HG03571 (cell line): ENCODE results near the gene CREBL2.
A peak's percentile ranks its signal among the peaks of the same experiment; 100 is the strongest.
"Not testable (repeated sequence)": the region's sequence is repeated elsewhere in the genome, so short reads cannot be mapped to it uniquely, and the experiment has no call there.

Experiments used
- ATAC-seq: cut with Tn5 transposase; IDR thresholded peaks from one replicate; pipeline ENCODE4 v1.9.1; 2021; ENCODE audit not compliant: unreplicated experiment

Gene CREBL2, protein sequence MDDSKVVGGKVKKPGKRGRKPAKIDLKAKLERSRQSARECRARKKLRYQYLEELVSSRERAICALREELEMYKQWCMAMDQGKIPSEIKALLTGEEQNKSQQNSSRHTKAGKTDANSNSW

DNA sequence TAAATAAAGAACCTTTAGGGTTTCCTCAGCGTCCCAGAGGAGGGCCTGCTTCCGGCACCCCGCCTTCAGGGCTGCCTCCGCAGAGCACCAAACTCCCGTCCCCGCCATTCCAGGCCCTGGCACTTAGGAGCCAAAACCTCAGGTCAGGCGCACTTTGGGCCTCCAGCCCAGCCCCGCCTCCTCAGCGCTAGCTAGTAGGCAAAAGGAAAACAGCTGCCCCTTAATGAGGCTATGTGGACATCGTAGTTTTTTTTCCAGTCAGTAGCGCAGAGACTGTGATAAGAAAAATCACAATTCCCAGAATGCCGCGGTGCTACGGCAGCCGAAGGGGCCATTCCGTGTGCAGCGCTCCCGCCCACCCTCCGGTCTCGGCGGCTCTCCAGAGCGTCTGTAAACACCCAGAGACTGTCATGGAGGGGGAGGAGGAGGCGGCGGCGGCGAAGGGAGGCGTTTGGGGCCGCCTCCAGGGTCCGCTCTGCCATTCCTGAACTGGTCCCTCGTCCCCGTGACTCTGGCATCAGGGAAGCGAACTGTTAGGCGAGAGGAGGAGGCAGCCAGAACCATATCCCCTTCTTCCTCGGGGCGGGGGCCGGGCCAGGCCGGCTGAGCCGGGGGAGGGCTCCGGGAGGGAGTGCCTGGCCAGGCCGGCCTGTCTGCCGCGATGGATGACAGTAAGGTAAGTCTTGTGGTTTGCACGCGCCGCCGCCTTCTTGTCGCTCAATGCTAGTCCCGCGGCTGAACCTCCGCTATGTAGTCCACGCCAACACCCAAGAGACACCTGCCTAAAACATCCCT is at the start of gene CREBL2:
TSS of gene CREBL2 (plus strand) at position 365 of the 795 bp plus-strand sequence. CDS start at position 662, 297 bp downstream.
- ATAC-seq, result peak; percentile 81

DNA sequence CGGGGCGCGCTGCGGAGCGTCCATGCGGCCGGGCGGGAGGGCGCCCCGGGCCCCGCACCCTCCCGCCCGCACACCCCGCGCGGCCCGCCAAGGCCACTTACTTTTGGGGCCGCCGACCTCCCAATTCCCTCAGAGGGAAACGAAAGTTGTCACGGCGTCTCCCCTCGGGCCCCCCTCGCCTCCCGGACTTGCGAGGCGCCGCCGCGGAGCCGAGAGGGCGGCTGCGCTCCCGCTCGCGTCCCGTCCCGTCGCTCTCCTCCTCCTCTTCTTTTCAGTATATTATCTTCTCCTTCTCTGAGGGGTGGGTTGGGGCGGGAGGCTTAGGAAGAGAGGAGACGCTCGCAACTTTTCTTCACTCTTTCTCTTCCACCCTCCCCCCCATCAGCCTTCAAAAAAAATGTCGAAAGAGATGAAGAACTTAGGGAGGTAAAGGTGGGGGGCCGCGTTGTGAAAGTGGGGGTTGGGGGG is 49.6 kb upstream of the CREBL2 start:
- no peak for ATAC-seq

DNA sequence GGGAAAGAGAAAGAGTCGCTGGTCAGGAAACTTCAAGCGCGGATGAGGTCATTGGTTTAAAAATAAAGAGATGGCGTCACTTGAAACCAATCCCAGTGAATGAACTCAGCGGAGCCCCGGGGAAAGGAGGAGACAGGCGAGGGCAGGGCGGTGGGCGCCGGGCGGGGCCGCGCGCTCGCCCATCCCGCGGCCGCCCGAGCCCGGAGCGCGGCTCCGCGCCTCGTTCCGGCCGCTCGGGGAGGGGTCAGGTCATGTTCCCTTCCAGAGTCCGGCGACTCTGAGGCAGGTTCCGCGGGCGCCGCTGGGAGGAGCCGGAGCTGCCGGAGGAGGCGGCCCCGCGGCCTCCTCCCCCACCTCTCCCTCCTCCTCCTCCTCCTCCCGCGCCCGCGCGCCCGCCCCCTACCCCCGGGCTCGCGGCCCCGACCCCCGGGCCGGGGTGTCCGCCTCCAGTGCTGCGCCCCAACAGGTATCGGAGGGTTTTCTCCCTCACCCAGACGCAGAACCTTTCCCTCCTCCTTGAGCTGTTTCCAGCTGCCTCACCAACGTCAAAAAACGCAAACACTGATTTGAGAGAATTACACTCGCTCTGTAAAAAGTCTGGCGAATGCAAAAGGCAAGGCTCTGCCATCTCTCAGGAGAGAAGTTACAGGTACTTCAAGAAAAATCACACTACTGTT is 49.0 kb upstream of the CREBL2 start, which contains the start of gene DUSP16:
TSS of gene DUSP16 (minus strand) at position 279 of the 677 bp plus-strand sequence. CDS start 41,765 bp downstream, outside the sequence.
- ATAC-seq, result peak; percentile 68

DNA sequence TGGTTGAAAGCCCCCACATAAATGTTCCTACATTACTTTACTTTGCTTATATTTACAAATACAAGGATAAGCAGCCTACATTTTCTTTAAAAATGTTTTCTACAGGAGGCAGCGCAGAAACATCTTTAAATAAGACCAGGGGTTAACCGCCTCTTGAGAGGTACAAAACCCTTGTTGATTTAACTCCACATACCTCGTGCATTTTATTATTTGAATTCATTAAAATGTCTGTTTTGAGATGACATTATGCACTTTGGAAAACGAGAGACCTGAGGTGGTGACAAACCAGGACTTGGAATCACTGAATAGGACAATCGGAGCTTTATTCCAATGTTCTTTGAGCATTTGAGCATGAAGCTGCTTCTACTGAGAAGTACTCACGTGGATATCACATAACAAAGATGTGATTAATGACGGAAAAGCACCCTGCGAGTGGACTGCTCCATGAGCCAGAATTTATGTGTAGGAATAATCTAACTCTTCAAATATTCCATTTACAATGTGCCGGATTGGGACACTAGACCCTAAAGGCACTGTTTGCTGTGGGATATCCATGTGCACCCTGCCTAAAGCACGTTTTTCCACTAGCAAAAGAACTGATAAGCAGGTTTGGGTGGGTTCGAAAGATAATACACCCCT is 48.3 kb upstream of the CREBL2 start:
- ATAC-seq, result no peak

DNA sequence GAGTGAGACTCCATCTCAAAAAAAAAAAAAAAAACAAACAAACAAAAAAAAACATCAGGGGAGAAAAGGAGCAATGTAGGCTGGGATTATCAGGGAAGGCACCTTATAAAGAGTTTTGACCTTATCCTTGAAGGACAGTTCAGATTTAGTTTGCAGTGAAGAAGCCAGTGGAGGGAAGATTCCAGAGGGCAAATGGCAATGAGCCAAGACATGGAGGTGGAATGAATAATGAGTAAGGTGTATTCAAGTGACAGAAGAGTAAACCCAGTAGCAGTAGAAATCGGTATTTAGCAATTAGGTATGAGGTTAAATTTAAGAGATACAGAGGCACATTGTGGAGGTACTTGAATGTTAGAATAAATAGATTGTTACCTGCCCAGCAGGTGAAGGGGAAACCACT is 46.8 kb upstream of the CREBL2 start:
- ATAC-seq, result no peak

DNA sequence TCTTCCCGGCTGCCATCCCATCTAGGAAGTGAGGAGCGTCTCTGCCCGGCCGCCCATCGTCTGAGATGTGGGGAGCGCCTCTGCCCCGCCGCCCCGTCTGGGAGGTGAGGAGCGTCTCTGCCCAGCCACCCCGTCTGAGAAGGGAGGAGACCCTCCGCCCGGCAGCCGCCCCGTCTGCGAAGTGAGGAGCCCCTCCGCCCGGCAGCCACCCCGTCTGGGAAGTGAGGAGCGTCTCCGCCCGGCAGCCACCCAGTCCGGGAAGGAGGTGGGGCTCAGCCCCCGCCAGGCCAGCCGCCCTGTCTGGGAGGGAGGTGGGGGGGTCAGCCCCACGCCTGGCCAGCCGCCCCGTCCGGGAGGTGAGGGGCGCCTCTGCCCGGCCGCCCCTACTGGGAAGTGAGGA is 45.7 kb upstream of the CREBL2 start:
- ATAC-seq, result not testable (repeated sequence)

DNA sequence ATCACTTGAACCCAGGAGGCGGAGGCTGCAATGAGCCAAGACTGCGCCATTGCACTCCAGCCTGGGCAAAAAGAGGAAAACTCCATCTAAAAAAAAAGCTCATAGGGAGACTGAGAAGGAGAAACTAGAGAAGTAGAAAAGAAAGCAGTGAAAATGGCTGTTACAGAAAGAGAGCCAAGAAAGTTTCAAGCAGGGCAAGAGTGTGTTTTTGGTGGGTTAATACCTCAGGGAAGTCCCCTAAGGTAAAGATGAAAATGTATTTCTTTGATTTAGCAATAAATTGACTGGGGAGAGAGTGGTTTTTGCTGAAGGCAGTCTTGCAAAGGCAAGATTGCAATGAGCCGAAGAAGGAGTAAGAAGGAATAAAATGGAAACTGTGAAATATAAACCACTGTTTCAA is 39.0 kb upstream of the CREBL2 start:
- no peak for ATAC-seq

DNA sequence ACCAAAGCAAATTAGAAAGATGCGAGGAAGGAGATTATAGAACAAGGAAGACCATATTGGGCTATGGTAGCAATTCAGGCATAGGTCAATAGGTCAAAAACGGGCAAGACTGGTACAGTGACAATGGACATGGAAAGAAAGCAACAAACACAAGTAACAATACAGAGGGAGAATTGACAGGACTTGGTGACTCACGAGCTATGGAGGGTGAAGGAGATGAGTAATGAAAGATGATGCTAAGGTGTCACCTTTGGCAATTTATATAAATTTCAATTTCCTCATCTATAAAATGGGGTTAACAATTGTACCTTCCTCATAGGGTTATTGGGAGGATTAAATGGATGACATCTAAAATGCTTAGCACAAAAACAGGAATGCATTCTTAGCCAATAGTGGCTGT is 33.9 kb upstream of the CREBL2 start:
- no peak for ATAC-seq

DNA sequence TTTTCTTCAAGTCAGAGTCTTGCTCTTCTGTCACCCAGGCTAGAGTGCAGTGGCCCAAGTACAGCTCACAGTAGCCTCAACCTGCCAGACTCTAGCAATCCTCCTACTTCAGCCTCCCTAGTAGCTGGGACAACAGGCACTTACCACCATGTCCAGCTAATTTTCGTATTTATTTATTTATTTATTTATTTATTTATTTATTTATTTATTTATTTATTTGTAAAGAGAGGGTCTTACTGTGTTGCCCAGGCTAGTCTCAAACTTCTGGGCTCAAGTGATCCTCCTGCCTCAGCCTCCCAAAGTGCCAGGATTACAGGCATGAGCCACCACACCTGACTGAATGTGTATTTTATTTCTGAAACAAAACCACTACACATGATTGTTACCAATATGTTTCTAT is 31.0 kb upstream of the CREBL2 start:
- ATAC-seq, result not testable (repeated sequence)

DNA sequence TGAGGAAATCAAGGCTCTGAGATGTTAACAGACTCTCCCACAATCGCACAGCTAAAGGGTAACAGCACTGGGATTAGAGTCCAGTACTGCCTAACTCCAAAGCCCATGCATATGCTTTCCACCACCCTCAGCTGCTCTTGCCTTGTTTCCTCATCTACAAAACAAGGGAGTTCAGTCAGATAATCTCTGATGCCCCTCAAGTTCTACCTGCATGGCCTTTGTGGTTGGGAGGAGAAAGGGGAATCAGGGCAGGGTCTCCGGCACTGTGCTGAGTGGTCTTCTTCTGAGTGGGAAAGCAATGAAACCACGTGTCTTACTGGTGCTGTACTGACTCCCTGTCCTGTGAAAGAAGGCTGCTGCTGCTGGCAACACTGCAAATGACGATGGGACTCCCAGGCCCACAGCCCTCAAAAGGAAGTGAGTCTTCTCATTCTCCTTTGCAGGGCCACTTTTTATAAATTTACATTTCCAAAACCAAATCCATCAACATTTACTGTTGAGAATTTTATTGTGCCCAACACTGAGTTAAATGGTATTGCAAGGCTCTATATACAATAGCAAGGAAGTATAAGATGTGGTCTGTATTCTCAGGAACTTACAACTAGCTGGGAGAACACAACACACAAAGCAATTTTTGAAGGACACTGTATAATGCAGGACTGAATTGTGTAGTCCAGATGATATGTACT is 29.3 kb upstream of the CREBL2 start:
- ATAC-seq, result peak; percentile 37

DNA sequence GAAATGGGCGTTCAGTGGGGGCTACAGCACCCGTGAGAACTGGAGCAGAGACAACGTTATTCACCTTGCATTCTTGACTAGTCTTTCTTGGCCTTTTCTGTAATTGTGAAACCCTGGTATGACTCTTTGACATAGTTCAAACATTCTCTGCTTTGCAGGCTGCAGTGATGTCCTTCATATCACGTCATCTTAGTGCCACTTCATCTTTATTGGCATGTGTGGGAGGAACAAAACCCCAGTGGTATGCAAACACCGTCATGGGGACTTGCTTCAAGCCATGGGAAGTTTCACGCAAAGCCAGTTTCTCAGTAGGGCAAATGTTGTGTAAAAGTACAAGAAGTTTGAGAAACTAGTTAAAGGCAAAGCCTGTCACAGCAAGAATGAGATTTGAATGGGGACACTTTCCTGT is 28.8 kb upstream of the CREBL2 start:
- ATAC-seq, result peak; percentile 96

DNA sequence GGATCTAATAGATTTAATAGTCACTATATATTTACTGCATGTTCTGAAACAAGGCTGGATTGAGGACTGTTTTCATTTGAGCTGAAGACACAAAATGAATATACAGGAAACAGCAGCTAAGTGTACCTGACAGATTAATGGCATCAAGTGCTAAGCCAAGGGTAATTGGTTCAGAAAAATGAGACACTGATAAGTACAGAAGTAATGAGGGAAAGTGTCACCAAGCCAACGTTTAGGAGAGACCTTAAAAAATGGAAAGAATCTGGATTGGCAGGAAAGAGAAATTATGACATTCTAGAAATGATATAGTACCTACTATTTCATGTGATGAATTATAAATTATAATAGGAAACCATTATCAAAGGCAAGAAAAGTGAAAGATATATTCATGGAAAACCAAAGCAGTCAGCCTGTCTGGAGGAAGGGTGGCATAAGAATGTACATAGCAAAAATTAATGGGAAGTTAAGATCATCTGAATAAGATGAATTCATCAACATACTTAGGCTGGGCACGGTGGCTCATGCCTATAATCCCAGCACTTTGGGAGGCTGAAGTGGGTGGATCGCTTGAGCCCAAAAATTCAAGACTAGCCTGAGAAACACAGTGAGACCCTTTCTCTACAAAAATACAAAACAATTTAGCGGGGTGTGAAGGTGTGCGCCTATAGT is 28.0 kb upstream of the CREBL2 start:
- no peak for ATAC-seq

DNA sequence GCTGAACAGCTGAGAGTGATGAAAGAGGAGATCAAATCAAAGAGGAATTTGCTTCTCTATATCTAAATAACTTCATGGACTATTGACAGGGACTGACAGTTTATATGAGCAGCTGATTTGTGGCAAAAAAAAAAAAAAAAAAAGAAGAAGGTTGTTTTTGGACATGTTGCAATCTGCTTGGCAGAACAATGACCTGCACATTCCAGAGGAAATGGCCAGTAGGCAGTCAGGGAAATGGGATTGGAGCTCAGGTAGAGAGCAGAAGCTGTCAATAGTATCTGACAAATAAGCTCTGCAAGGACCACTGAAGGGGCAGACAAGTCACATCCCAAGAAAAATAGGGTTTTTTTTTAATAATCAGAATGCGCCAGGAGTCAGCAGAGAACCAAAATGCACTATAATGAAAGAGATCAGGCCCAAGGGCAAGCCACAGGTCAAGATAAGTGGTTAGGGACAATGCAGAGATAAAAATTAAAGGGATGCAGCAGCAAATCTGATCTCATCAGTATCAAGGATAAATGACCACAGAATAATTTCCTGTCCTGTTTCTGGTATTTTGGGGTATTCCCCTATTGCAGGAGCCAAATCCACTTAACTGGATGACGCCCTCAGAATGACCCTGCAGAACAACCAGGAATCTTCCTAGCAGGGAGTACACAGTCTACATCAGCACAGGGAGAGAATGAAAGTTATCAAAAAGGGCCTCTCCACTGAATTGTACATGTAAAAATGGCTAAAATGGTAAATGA is 26.4 kb upstream of the CREBL2 start:
- ATAC-seq, result no peak

DNA sequence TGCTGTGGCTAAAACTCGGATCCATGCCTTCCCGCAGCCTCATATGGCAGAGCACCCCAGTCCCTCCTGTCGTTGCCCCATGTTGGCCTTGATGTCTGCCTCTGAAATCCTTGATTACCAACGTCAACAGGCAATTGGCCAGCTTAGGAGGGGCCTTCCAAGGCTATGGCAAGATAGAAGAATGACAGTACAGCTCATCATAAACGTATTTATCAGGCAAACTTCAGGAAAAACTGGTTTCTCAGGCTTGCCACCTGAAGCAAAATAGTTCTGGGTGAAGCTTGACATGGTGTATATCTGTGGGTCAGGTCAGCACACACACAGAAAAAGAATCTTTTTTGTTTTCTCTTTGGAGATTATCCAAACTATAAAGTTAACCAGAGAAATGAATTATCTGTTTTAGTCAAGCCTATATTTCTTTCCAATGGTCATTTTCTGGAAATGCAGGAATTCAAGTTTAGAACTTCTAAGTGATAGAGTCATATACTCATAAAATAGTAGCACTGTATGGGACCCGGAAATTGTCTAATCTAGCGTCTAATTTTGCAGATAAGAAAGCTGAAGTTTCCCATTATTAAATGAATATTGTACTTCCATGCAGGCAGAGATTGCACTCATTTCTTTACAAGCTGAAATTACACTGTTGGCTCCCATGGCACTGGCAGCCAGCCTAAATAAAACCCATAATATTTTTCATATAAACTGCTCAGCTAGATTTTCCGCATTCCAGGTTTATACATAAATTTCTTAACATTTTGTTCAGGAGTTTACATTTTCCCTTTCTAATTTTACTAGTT is 24.6 kb upstream of the CREBL2 start:
- no peak for ATAC-seq

DNA sequence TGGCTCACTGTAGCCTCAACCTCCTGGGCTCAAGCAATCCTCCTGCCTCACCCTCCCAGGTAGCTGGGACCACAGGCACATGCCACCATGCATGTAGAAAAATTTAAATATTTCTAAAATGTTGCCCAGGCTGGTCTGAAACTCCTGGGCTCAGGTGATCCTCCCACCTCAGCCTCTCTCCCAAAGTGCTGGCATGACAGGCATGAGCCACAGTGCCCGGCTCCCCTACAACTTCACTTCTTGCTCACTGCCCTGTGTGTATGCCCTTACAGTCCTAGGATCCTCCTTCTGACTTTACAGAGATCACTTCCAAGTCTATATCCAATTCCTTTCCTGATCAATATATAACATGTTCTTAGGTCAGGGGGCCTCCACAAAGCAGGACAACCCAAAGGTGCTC is 23.8 kb upstream of the CREBL2 start:
- no peak for ATAC-seq

DNA sequence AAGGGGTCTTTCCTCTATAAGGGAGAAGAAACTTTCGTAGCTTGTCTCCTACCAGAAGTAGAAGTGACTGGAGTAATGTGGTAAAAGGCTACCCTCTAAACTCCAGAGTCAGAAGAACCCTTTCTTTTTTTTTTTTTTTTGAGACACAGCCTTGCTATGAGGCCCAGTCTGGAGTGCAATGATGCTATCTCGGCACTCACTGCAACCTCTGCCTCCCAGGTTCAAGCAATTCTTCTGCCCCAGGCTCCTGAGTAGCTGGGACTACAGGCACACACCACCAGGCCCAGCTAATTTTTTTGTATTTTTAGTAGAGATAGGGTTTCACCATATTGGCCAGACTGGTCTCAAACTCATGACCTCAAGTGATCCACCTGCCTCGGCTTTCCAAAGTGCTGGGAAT is 23.2 kb upstream of the CREBL2 start:
- ATAC-seq, result not testable (repeated sequence)

DNA sequence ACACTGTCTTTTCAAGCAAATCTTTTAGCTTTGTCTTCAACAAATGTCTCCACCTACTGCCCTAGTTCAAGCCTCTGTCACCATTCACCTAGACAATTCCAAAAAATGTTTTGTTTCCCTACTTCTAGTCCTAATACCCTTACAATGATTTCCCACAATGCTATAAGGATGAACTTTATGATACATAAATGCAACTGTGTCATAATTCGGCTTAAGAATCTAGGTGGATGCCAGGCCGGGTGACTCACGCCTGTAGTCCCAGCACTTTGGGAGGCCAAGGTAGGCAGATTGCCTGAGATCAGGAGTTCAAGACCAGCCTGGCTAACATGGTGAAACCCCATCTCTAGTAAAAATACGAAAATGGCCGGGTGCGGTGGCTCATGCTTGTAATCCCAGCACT is 20.7 kb upstream of the CREBL2 start:
- ATAC-seq, result no peak

DNA sequence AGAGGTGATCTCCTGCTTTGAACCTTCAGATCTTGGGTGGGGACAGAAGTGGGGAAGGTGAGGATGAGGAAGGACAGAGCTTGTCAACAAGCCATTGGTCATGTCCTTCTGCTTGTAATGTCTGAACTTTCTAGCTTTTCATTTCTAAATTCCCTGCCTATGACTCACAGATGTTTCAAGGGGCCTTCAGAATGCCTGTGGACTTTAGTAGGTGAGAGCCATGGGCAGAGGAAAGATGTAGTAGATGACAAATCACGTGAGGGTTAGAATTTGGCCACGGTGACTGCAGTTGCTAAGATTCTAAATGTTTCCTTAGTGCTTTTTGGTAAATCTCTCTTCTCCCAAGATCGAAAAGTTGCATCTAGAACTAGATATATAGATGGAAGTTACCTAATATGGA is 18.7 kb upstream of the CREBL2 start:
- ATAC-seq, result no peak

DNA sequence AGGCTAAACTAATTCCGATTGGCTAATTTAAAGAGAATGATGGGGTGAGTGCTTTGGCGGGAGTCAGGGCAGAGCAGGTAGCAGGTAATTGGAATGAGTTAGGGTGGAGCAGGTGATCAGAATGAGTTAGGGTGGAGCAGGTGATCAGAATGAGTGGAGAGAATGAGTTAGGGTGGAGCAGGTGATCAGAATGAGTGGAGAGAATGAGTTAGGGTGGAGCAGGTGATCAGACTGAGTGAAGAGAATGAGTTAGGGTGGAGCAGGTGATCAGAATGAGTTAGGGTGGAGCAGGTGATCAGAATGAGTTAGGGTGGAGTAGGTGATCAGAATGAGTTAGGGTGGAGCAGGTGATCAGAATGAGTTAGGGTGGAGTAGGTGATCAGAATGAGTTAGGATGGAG is 15.7 kb upstream of the CREBL2 start:
- ATAC-seq, result not testable (repeated sequence)
